GM21528 (cell line): ENCODE data around the gene CHURC1.

Experiments
- ATAC-seq: cut with Tn5 transposase; IDR thresholded peaks from one replicate; pipeline ENCODE4 v1.9.1; 2021; ENCODE audit warnings: mild to moderate bottlenecking, moderate library complexity; ENCODE audit not compliant: unreplicated experiment, low FRiP score

CHURC1 gene

GRCh38 chr14:64953661-64954060 is 39.4 kb downstream of the CHURC1 start:
- ATAC-seq = no peak

GRCh38 chr14:64954491-64955240 is 40.4 kb downstream of the CHURC1 start:
- no peak for ATAC-seq

GRCh38 chr14:64955297-64955696 is 41.0 kb downstream of the CHURC1 start:
- no peak for ATAC-seq

GRCh38 chr14:64956697-64957406 is 42.6 kb downstream of the CHURC1 start:
- no peak for ATAC-seq

- no peak for ATAC-seq
These were observed 43.9 kb downstream of the CHURC1 start for GRCh38 chr14:64958201-64958600.

- no peak for ATAC-seq
These were observed 44.5 kb downstream of the CHURC1 start for GRCh38 chr14:64958743-64959142.

- no peak for ATAC-seq
These were observed 46.6 kb downstream of the CHURC1 start for GRCh38 chr14:64960762-64961276.

GRCh38 chr14:64963611-64964010 is 49.4 kb downstream of the CHURC1 start:
- no peak for ATAC-seq

- ATAC-seq = no peak
These were observed 51.2 kb downstream of the CHURC1 start for GRCh38 chr14:64965356-64966000.

GRCh38 chr14:64966976-64967375 is 52.7 kb downstream of the CHURC1 start:
- no peak for ATAC-seq

- no peak for ATAC-seq
These were observed 53.9 kb downstream of the CHURC1 start for GRCh38 chr14:64968167-64968566.

GRCh38 chr14:64968651-64969050 is 54.4 kb downstream of the CHURC1 start:
- ATAC-seq = no peak

GRCh38 chr14:64970041-64970440 is 55.8 kb downstream of the CHURC1 start:
- no peak for ATAC-seq

- no peak for ATAC-seq
These were observed 56.7 kb downstream of the CHURC1 start for GRCh38 chr14:64970776-64971477.

GRCh38 chr14:64971491-64971942 is 57.3 kb downstream of the CHURC1 start:
- ATAC-seq = no peak

- no peak for ATAC-seq
These were observed 57.9 kb downstream of the CHURC1 start, which contains the start of gene RAB15 for GRCh38 chr14:64971943-64972791. TSS of gene RAB15 (minus strand) at chr14:64972336. CDS start at chr14:64972076, 260 bp downstream.

GRCh38 chr14:64973026-64973442 is 58.8 kb downstream of the CHURC1 start:
- ATAC-seq = no peak

GRCh38 chr14:64973826-64974225 is 59.6 kb downstream of the CHURC1 start:
- ATAC-seq = no peak

- ATAC-seq = no peak
These were observed 60.3 kb downstream of the CHURC1 start for GRCh38 chr14:64974563-64974962.
